HEK293 (cell line): ENCODE results near the gene BICC1.

Source experiments
- CTCF ChIA-PET: fragments of 350-600 bp; formaldehyde crosslinking; extraction: SDS; loops from one replicate; lab custom pipeline; 2021; ENCODE audit warnings: antibody characterized with exemption; lab: Yijun Ruan, JAX
- POLR2A ChIA-PET: fragments of 300-600 bp; formaldehyde crosslinking; extraction: SDS; loops from one replicate; lab custom pipeline; 2020; ENCODE audit warnings: antibody characterized with exemption, inconsistent platforms; lab: Yijun Ruan, JAX
- H3K27ac ChIP-seq: fragments of 200-500 bp; sonication (Bioruptor generic); 2 replicates; pipeline ENCODE4 v1.5.1; 2014; ENCODE audit warnings: low read depth, low read length, control low read depth, inconsistent platforms; ENCODE audit errors: extremely low read depth
- H3K36me3 ChIP-seq, 2 experiments: fragments of 200-500 bp in 1 of 2; sonication (Bioruptor generic) in 1 of 2; 1 replicate in 1 of 2; 2 replicates in 1 of 2; pipeline ENCODE4 v1.5.1; 2014 to 2017; ENCODE audit warnings: inconsistent platforms in 2 of 2, low read length in 2 of 2; ENCODE audit not compliant: control insufficient read depth in 2 of 2, insufficient read depth in 1 of 2
- H3K4me1 ChIP-seq: fragments of 200-500 bp; sonication (Bioruptor generic); 2 replicates; pipeline ENCODE4 v1.5.1; 2014; ENCODE audit warnings: mild to moderate bottlenecking, low read length, inconsistent platforms; ENCODE audit not compliant: control insufficient read depth, insufficient read depth
- H3K4me3 ChIP-seq: 2 replicates; pipeline ENCODE4 v1.5.1; 2011; ENCODE audit warnings: low read depth, mild to moderate bottlenecking, control low read depth, low read length, moderate library complexity
- H3K9me3 ChIP-seq: fragments of 200-500 bp; sonication (Bioruptor generic); 2 replicates; pipeline ENCODE4 v1.5.1; 2014; ENCODE audit warnings: low read depth, low read length, inconsistent platforms; ENCODE audit not compliant: control insufficient read depth, insufficient read depth
- HOXA7 ChIP-seq: sonication (generic); formaldehyde crosslinking; IDR thresholded peaks from 2 replicates; pipeline ENCODE4 v1.8.1; 2022; ENCODE audit warnings: missing genetic modification reagents, borderline replicate concordance
- KLF8 ChIP-seq: fragments of 450-650 bp; formaldehyde crosslinking; IDR thresholded peaks from 2 replicates; pipeline ENCODE4 v1.5.1; 2016; ENCODE audit warnings: missing biosample characterization, missing genetic modification characterization
- MZF1 ChIP-seq: fragments of 450-650 bp; formaldehyde crosslinking; IDR thresholded peaks from 2 replicates; pipeline ENCODE4 v1.5.1; 2017; ENCODE audit warnings: missing biosample characterization, missing genetic modification characterization, borderline replicate concordance
- OSR2 ChIP-seq: fragments of 450-650 bp; formaldehyde crosslinking; IDR thresholded peaks from 2 replicates; pipeline ENCODE4 v1.5.1; 2016; ENCODE audit warnings: missing biosample characterization, missing genetic modification characterization
- PATZ1 ChIP-seq: fragments of 450-650 bp; formaldehyde crosslinking; IDR thresholded peaks from 2 replicates; pipeline ENCODE4 v1.5.1; 2016; ENCODE audit warnings: missing biosample characterization, missing genetic modification characterization
- SCRT2 ChIP-seq: fragments of 450-650 bp; formaldehyde crosslinking; IDR thresholded peaks from 2 replicates; pipeline ENCODE4 v1.5.1; 2016; ENCODE audit warnings: missing biosample characterization, missing genetic modification characterization
- ZBTB10 ChIP-seq: fragments of 450-650 bp; formaldehyde crosslinking; IDR thresholded peaks from 2 replicates; pipeline ENCODE4 v1.5.1; 2016; ENCODE audit warnings: missing biosample characterization, missing genetic modification characterization
- ZBTB20 ChIP-seq: fragments of 450-650 bp; formaldehyde crosslinking; IDR thresholded peaks from 2 replicates; pipeline ENCODE4 v1.5.1; 2016; ENCODE audit warnings: missing biosample characterization, missing genetic modification characterization
- ZBTB26 ChIP-seq: fragments of 450-650 bp; formaldehyde crosslinking; optimal IDR thresholded peaks from 2 replicates; pipeline ENCODE3; 2016; ENCODE audit warnings: missing biosample characterization, mild to moderate bottlenecking, missing genetic modification characterization
- ZNF169 ChIP-seq: fragments of 450-650 bp; formaldehyde crosslinking; IDR thresholded peaks from 2 replicates; pipeline ENCODE4 v1.5.1; 2016; ENCODE audit warnings: missing biosample characterization, missing genetic modification characterization
- ZNF174 ChIP-seq: fragments of 450-650 bp; formaldehyde crosslinking; IDR thresholded peaks from 2 replicates; pipeline ENCODE4 v1.5.0; 2017; ENCODE audit warnings: missing biosample characterization, mild to moderate bottlenecking, missing genetic modification characterization
- ZNF24 ChIP-seq: fragments of 450-650 bp; formaldehyde crosslinking; IDR thresholded peaks from 2 replicates; pipeline ENCODE4 v1.5.1; 2016; ENCODE audit warnings: missing biosample characterization, missing genetic modification characterization
- ZNF274 ChIP-seq, 2 experiments: fragments of 200-500 bp in 1 of 2; fragments of 450-650 bp in 1 of 2; sonication (Bioruptor generic) in 1 of 2; formaldehyde crosslinking in 1 of 2; IDR thresholded peaks; 2 replicates each; pipeline versions ENCODE4 v1.5.1 to v1.6.1; 2014 to 2016; ENCODE audit warnings: borderline replicate concordance in 1 of 2, inconsistent platforms in 1 of 2, low read length in 1 of 2, missing biosample characterization in 1 of 2, missing genetic modification characterization in 1 of 2
- ZNF280D ChIP-seq: fragments of 450-650 bp; formaldehyde crosslinking; IDR thresholded peaks from 2 replicates; pipeline ENCODE4 v1.5.1; 2016; ENCODE audit warnings: missing biosample characterization, missing genetic modification characterization
- ZNF341 ChIP-seq: fragments of 450-650 bp; formaldehyde crosslinking; IDR thresholded peaks from 2 replicates; pipeline ENCODE4; 2016; ENCODE audit warnings: low read depth, missing biosample characterization, missing genetic modification characterization
- ZNF449 ChIP-seq: fragments of 450-650 bp; formaldehyde crosslinking; IDR thresholded peaks from 2 replicates; pipeline ENCODE4 v1.5.1; 2017; ENCODE audit warnings: missing biosample characterization, mild to moderate bottlenecking, missing genetic modification characterization, moderate library complexity
- ZNF558 ChIP-seq: fragments of 450-650 bp; formaldehyde crosslinking; IDR thresholded peaks from 2 replicates; pipeline ENCODE4 v1.5.1; 2016; ENCODE audit warnings: missing biosample characterization, missing genetic modification characterization
- ZNF626 ChIP-seq: fragments of 450-650 bp; sonication (Bioruptor Pico); formaldehyde crosslinking; IDR thresholded peaks from 2 replicates; pipeline ENCODE4 v1.5.1; 2018; ENCODE audit warnings: missing biosample characterization, missing genetic modification characterization, inconsistent platforms
- ZNF645 ChIP-seq: fragments of 450-650 bp; formaldehyde crosslinking; IDR thresholded peaks from 2 replicates; pipeline ENCODE4; 2016; ENCODE audit warnings: missing biosample characterization, missing genetic modification characterization
- ZNF658 ChIP-seq: fragments of 450-650 bp; formaldehyde crosslinking; IDR thresholded peaks from 2 replicates; pipeline ENCODE4; 2016; ENCODE audit warnings: missing biosample characterization, missing genetic modification characterization
- ZNF792 ChIP-seq: fragments of 450-650 bp; formaldehyde crosslinking; IDR thresholded peaks from 2 replicates; pipeline ENCODE4 v1.5.1; 2016; ENCODE audit warnings: missing biosample characterization, missing genetic modification characterization

BICC1 gene

GRCh38 chr10:58543141-58543540 is 30.5 kb downstream of the BICC1 start (continued):
- no peak for TF ChIP-seq HOXA7 (CRISPR knock-in tag)
- no peak for TF ChIP-seq ZBTB26
- TF ChIP-seq ZBTB20 (tag by site-specific recombination): no peak
- no peak for TF ChIP-seq PATZ1 (tag by site-specific recombination)
- no peak for TF ChIP-seq SCRT2 (tag by site-specific recombination)
- TF ChIP-seq ZNF174 (tag by site-specific recombination): no peak
- TF ChIP-seq OSR2 (tag by site-specific recombination): no peak
- TF ChIP-seq MZF1 (tag by site-specific recombination): no peak
- no peak for TF ChIP-seq KLF8
- no peak for TF ChIP-seq ZNF558
- TF ChIP-seq ZNF274 (IDR thresholded peaks at IDR 0.05; ENCODE audit: low read length): no peak
- no peak for TF ChIP-seq ZNF274 (tag by site-specific recombination; IDR thresholded peaks at IDR 0.05; ENCODE audit: borderline replicate concordance)
- TF ChIP-seq ZNF449 (tag by site-specific recombination): no peak
- no peak for TF ChIP-seq ZNF645 (tag by site-specific recombination)

- H3K36me3 ChIP-seq: no peaks in the 10 kb centered on the region
- TF ChIP-seq ZBTB10 (tag by site-specific recombination): no peak
- no peak for TF ChIP-seq ZNF280D
- no peak for TF ChIP-seq ZNF341
- TF ChIP-seq ZNF626 (tag by site-specific recombination): no peak
- TF ChIP-seq ZNF24 (tag by site-specific recombination): no peak
- TF ChIP-seq ZNF792 (tag by site-specific recombination): no peak
- no peak for TF ChIP-seq ZNF169 (tag by site-specific recombination)
- no peak for TF ChIP-seq ZNF658
- TF ChIP-seq, all 188 proteins: peak for 0
- no peaks in the 10 kb centered on the region for H3K9me3 ChIP-seq
- H3K27ac ChIP-seq: no peak overlapping the region
- H3K4me3 ChIP-seq: no peak overlapping the region
- CTCF ChIA-PET: interaction anchor here (0.5 kb wide), 1 partner anchor 639 kb away, joined by 3 read pairs; no protein-coding TSS in a partner anchor
- POLR2A ChIA-PET: no interaction called here
- H3K4me1 ChIP-seq: no peaks in the 10 kb centered on the region
Measured at GRCh38 chr10:58544135-58544534, 31.5 kb downstream of the BICC1 start.
